Mucosa of stomach (tissue), 1 donor: ENCODE results near the gene STOML1.

Experiments used
- H3K27me3 ChIP-seq: one replicate; pipeline ENCODE4 v1.7.0; 2013; ENCODE audit warnings: mild to moderate bottlenecking, low read length; ENCODE audit not compliant: control insufficient read depth, insufficient read depth
- H3K36me3 ChIP-seq: one replicate; pipeline ENCODE4 v1.7.0; 2013; ENCODE audit warnings: low read length; ENCODE audit not compliant: control insufficient read depth, insufficient read depth
- H3K4me1 ChIP-seq: one replicate; pipeline ENCODE4 v1.7.0; 2013; ENCODE audit warnings: mild to moderate bottlenecking, low read length; ENCODE audit not compliant: control insufficient read depth, insufficient read depth
- H3K4me3 ChIP-seq: one replicate; pipeline ENCODE4 v1.7.0; 2013; ENCODE audit warnings: low read length
- H3K9ac ChIP-seq: one replicate; pipeline ENCODE4 v1.7.0; 2013; ENCODE audit warnings: mild to moderate bottlenecking, low read length, moderate library complexity
- H3K9me3 ChIP-seq: one replicate; pipeline ENCODE4 v1.7.0; 2013; ENCODE audit warnings: mild to moderate bottlenecking, low read length, moderate library complexity; ENCODE audit not compliant: control insufficient read depth
- donor health status: Pancreatic carcinoma.

The STOML1 gene

DNA sequence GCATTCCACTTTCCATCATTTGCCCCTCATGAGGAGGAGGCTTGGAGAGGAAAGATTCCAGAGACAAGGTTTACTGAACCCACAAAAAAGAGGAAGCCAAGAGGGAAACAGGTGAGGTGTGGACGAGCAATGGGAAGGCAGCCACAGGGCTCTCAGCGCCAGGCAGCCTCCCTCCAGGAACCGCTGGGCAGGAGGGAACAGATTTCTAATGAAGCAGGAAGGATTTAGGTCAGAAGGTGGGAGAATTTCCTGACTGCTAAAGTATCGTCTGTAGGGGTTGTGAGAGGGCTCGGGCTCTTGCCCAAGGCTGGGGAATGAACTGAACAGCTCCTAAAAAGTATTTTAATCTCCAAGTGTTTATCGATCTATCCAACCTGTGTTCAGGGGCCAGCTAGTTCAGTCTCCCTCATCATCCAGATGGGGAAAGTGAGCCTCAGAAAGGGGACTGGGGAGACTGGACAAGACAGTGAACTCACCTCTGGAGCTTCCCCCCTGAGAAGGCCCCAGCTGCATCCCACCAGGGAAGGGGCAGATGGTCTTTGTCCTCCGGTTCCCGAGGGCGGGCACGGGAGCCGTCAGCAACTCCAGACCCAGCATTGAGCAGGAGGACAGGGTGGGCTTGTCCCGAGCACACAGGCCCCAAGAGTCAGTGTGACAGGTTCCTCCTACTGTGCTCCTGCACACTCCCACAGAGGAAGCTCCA, 55.4 kb downstream of the STOML1 start:
- no peaks in the 10 kb centered on the region for H3K9me3 ChIP-seq
- no peak overlapping the region for H3K4me3 ChIP-seq
- H3K9ac ChIP-seq = no peak overlapping the region
- no peaks in the 10 kb centered on the region for H3K36me3 ChIP-seq
- peaks cover 35% of the 10 kb centered on the region for H3K4me1 ChIP-seq
- no peaks in the 10 kb centered on the region for H3K27me3 ChIP-seq

DNA sequence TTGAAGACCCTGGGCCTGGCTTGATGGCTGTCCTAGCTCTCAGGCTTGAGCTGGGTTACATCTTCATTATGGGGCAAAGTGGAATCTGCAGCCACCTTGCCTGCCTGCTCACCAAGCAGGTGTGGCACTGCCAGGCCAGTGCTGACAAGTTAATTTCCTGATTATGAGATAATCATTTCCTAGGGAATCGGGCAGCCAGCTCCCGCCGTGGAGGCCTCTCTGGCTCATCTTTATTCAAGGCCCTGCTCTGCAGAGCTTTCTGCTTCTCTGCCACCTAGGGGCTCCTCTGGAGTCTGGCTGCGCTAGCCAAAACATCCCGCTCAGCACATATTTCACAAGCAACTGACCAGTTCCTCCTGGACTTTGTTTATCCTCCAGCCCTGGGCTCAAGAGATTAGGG, 55.9 kb downstream of the STOML1 start:
- Histone ChIP-seq H3K4me1 (peaks cover 29% of the 10 kb centered on the region), H3K4me3 (no peak overlapping the region), H3K9me3 (no peaks in the 10 kb centered on the region), H3K9ac (no peak overlapping the region), H3K36me3 (no peaks in the 10 kb centered on the region), H3K27me3 (no peaks in the 10 kb centered on the region)

DNA sequence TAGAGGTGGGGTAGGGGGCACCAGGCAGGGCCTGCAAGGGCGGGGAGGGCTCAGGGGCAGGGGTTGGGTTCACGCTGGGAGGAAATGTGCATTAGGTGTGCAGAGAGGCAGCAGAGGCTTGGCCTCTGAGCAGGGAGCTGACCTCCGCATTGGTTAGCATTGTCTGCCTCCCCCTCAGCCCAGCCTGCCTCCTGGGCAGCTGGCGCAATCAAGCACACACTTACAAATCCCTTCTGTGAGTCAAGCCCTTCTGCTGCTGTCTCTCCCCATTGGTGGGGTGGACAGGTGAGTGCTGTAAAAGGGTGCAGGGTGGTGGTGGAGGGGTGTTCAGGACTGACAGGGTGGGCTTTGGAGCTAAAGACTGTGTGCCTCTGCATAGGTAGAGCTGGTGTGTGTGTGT, 56.5 kb downstream of the STOML1 start:
- Histone ChIP-seq H3K4me3 (no peak overlapping the region), H3K9ac (no peak overlapping the region), H3K27me3 (no peaks in the 10 kb centered on the region), H3K36me3 (no peaks in the 10 kb centered on the region), H3K9me3 (no peaks in the 10 kb centered on the region), H3K4me1 (peaks cover 25% of the 10 kb centered on the region)

DNA sequence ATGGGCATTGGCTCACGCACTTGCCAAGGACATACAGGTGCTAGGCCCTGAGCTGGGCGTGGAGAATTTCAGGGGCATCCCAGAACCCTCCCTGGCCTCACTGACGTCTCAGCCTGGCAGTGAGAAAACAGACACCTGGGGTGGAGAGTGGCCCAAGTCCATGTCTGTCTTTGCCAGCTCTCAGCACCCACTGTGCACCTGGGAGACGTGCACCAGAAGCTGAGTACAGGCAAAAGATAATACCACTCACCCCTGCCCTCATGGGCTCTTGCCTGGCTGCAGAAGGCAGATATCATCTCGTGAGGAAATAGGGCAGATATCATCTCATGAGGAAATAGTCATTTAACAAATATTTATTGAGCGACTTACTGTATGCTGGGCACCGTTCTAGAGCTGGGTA, 57.8 kb downstream of the STOML1 start:
- Histone ChIP-seq H3K9ac (no peak overlapping the region), H3K4me1 (peaks cover 28% of the 10 kb centered on the region), H3K36me3 (no peaks in the 10 kb centered on the region), H3K9me3 (no peaks in the 10 kb centered on the region), H3K4me3 (no peak overlapping the region), H3K27me3 (no peaks in the 10 kb centered on the region)

DNA sequence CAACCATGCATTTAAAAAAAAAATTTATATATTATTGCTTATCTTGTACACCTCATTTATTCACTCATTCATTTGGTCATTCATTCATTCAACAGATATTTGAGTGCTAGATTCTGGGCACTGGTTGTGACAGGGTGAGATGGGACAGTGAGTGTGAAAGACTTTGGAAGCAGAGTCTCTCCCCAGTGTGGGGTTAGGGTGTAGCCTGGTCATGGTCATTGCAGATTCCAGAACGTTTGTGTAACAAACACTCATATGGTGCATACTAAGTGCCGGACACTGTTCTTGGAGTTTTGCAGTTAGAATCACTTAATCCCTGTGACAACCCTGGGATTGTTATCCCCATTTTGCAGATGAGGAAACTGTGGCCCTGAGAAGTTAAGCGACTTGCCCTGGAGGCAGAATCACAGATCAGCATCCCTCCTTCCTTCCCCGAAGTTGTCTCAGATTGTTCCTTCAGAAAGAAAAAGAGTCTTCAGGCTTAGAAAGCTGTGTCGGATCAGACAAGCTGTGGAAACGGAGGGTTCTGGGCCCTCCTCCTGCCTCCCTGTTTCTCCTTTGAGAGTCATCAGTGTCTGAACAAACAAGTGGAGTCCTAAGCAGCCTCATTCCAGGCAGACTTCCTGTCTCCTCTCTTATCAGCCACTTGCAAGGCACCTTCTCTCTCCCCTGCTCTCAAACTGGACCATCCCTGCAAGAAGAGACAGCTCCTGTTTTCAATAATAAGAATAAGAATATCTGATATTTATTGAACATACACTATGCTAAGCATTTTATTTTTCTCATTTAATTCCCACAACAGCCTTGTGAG, 59.5 kb downstream of the STOML1 start:
- Histone ChIP-seq H3K36me3 (no peaks in the 10 kb centered on the region), H3K9me3 (no peaks in the 10 kb centered on the region), H3K27me3 (no peaks in the 10 kb centered on the region), H3K9ac (no peak overlapping the region), H3K4me1 (peaks cover 41% of the 10 kb centered on the region), H3K4me3 (no peak overlapping the region)

DNA sequence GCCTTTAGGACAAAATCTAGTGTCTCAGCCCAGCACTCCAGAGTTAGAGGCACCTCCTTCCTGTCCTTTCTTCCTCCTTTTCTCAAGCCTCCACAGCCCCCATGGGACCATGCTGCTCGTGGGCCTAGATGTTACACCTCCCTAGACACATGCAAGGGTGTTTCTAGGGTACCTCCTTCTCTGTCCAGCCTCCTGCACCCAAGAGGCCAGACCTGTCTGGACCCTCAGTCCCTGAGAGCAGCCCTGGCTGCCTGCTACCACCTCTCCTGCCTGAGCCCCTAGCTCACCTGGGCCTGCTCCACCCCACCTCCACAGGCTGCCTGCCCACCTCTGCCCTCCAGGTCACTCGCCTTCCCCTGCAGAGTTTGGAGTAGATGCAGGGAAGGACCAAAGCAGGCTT, 60.7 kb downstream of the STOML1 start:
- H3K27me3 ChIP-seq = no peaks in the 10 kb centered on the region
- H3K4me3 ChIP-seq = no peak overlapping the region
- no peaks in the 10 kb centered on the region for H3K36me3 ChIP-seq
- no peaks in the 10 kb centered on the region for H3K9me3 ChIP-seq
- peaks cover 43% of the 10 kb centered on the region for H3K4me1 ChIP-seq
- H3K9ac ChIP-seq = no peak overlapping the region

DNA sequence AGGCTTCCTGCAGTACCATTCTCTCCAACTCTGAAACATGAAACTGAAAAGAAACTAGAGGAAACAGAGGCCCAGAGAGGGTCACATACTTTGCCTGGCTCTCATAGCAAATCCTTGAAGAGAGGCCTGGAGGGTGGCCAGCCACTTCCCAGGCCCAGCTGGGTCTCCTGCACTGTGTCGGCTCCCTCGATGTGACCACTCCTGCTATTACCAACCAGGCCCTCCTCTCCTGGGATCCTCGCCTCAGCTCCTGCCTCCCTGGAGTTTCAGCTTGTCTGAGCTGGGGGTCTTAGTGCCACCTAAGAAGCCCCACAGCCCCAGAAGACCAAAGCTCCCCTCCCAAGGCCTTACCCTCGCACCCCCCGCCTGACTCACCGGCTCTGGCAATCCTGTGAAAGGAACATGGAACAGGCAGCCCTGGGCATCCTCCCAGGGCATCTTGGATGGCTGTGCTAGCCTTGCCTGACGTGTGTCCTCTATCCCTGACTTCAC, 61.3 kb downstream of the STOML1 start:
- Histone ChIP-seq H3K27me3 (no peaks in the 10 kb centered on the region), H3K9ac (no peak overlapping the region), H3K9me3 (no peaks in the 10 kb centered on the region), H3K4me1 (peaks cover 43% of the 10 kb centered on the region), H3K4me3 (no peak overlapping the region), H3K36me3 (no peaks in the 10 kb centered on the region)

DNA sequence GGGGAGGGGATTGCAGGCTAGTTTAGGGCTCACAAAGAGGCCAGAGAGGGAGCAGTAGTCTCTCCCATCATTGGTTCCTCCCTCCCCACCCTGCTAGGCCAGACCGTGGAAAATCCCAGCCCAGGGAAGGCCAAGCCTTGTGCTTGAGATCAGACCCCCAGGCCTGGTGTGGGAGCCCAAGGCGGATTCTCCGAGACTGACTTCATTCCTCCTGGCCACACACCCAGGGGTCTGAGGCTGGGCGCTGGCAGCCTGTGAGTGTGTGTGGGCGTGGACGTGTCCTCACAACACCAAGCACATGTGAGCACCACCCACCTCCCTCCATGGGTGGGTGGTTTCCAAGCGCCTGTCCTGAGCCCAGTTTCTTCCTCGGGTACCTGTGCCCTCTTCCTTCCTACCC, 61.7 kb downstream of the STOML1 start:
- Histone ChIP-seq H3K36me3 (no peaks in the 10 kb centered on the region), H3K4me3 (no peak overlapping the region), H3K9ac (no peak overlapping the region), H3K9me3 (no peaks in the 10 kb centered on the region), H3K4me1 (peaks cover 44% of the 10 kb centered on the region), H3K27me3 (no peaks in the 10 kb centered on the region)

DNA sequence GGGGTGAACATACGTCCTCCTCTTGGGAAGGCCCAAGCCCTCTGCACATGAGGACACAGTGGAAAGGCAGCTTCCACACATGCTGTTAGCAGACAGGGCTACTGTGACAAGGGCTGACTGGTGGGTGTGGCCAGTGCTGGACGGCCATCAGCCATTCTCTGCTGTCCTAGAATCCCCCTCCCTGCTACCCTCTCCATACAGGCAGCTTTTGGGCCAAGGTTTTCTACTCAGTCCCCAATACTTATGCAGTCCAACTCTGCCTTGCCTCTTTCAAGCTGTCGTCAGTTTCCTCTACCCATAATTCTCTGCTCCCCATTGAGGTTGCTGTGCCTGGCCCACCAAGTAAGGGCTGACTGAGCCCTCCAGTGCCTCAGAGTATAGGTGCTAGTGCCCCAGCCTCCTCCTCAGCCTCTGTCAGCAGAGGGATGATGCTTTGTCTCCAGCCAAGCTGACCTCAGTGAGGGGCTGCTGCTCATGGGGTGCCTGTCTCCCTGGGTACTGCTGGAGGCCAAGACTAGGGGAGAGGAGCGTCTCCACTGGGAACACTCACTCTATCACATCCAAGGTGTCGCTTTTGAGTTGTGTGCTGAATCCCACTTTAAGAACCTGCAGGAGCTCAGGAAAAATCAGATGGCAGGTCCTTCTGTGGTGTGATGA, 63.0 kb downstream of the STOML1 start:
- Histone ChIP-seq H3K9ac (no peak overlapping the region), H3K27me3 (no peaks in the 10 kb centered on the region), H3K4me1 (peaks cover 51% of the 10 kb centered on the region), H3K9me3 (no peaks in the 10 kb centered on the region), H3K4me3 (no peak overlapping the region), H3K36me3 (no peaks in the 10 kb centered on the region)
